IPS-18c (cell line): ENCODE data around the gene DBNDD2.

Experiments used
- H3K4me3 ChIP-seq: 2 replicates; pipeline ENCODE4 v1.7.0; 2013; ENCODE audit warnings: low read depth, mild to moderate bottlenecking, low read length, moderate library complexity; ENCODE audit not compliant: insufficient read depth
- H3K9me3 ChIP-seq: one replicate; pipeline ENCODE4 v1.6.1; 2013; ENCODE audit warnings: mild to moderate bottlenecking, low read length, moderate library complexity; ENCODE audit not compliant: control insufficient read depth, insufficient read depth

Gene DBNDD2

GRCh38 chr20:45432294-45432693 is 24.2 kb downstream of the DBNDD2 start:
- H3K9me3 ChIP-seq, result peaks cover 2% of the 10 kb centered on the region
- no peak overlapping the region for H3K4me3 ChIP-seq

DNA sequence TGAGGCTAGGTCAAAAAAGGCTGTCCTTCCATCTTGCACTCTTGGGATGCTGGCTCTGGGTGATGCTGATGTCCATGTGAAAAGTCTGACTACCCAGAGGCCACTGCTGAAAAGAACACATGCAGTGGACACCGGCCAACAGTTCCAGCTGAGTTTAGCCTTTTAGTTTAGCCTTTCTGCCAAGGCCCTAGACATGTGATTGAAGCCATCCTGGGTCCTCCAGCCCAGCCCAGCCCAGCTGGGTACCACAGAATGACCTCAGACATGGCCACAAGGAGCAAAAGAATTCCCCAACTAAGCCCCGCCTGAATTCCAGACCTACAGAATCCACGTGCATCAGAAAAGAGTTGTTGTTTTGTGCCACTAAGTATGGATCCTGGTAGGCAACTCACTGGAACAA is 25.2 kb downstream of the DBNDD2 start:
- H3K4me3 ChIP-seq, result no peak overlapping the region

DNA sequence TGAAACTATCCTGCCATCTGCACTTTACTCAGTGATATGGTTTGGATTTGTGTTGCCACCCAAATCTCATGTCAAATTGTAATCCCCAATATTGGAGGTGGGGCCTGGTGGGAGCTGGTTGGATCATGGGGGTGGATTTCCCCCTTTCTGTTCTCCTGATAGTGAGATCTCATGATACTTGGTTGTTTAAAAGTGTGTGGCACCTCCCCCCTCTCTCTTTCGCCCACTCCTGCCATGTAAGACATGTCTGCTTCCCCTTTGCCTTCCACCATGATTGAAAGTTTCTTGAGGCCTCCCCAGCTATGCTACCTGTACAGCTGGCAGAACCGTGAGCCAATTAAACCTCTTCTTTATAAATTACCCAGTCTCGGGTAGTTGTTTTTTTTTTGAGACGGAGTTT is 25.9 kb downstream of the DBNDD2 start:
- Histone ChIP-seq H3K9me3 (peaks cover 2% of the 10 kb centered on the region), H3K4me3 (no peak overlapping the region)

More for the DNA sequence above, 25.2 kb downstream of the DBNDD2 start:
- H3K9me3 ChIP-seq, result peaks cover 2% of the 10 kb centered on the region

GRCh38 chr20:45436732-45437485 is 28.8 kb downstream of the DBNDD2 start:
- no peaks in the 10 kb centered on the region for H3K9me3 ChIP-seq
- H3K4me3 ChIP-seq, result peak overlapping the region; percentile 66

- H3K4me3 ChIP-seq, result no peak overlapping the region
- no peaks in the 10 kb centered on the region for H3K9me3 ChIP-seq
These were observed 32.3 kb downstream of the DBNDD2 start for GRCh38 chr20:45440424-45440823.

GRCh38 chr20:45440891-45441685 is 33.0 kb downstream of the DBNDD2 start:
- no peaks in the 10 kb centered on the region for H3K9me3 ChIP-seq

GRCh38 chr20:45441746-45442145 is 33.7 kb downstream of the DBNDD2 start:
- H3K9me3 ChIP-seq, result no peaks in the 10 kb centered on the region
- H3K4me3 ChIP-seq, result no peak overlapping the region

More at GRCh38 chr20:45440891-45441685, 33.0 kb downstream of the DBNDD2 start:
- no peak overlapping the region for H3K4me3 ChIP-seq

GRCh38 chr20:45444050-45444449 is 36.0 kb downstream of the DBNDD2 start:
- Histone ChIP-seq H3K9me3 (no peaks in the 10 kb centered on the region), H3K4me3 (no peak overlapping the region)

GRCh38 chr20:45445805-45446562 is 37.9 kb downstream of the DBNDD2 start:
- H3K4me3 ChIP-seq, result no peak overlapping the region
- H3K9me3 ChIP-seq, result no peaks in the 10 kb centered on the region

GRCh38 chr20:45448270-45448669 is 40.2 kb downstream of the DBNDD2 start:
- H3K4me3 ChIP-seq, result no peak overlapping the region
- H3K9me3 ChIP-seq, result no peaks in the 10 kb centered on the region

DNA sequence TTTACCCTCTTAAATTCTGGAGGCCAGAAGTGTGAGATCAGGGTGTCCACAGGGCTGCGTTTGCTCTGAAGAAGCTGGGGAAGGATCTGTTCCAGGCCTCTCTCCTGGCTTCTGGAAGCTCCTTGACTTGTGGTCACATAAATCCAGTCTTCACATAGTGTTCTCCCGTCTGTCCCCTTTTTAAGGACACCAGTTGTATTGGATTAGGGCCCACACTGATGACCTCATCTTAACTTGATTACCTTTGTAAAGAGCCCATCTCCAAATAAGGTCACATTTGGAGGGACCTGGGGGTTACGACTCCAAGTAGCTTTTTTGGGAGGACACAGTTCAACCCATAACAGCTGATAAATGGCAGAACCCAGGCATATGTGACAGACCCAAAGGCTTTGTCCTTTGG is 41.4 kb downstream of the DBNDD2 start:
- no peak overlapping the region for H3K4me3 ChIP-seq

DNA sequence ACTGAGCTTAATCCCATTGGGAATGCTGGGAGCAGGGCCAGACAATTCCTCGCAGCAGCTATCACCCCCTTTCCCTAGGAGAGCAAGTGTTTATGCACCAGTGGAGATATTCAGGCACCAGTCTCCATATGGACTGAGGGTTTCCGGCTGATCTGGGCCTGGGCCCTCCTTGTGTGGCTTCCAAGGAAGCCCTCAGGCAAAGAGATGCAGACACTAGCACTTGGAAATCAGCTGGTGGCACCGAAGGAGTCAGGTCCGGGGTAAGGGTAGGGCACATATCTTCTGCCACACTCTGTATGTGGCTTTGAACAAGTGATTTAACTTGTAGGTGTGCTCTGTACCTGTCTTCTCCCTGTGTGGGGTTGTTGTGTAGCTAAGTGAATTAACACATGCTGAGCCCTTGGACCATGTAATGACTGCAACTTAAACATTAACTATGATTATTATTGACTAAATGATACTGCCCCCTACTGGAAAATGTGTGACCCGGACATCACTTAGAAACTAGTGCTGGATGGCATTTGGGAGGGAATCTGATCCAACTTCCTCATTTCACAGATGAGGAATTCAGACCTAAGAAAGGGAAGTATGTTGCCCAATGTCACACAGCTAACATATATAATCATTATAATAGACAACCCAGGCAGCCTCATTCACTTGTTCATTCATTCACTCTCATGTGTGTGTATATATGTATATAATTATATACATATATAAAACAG is 42.2 kb downstream of the DBNDD2 start:
- Histone ChIP-seq H3K9me3 (no peaks in the 10 kb centered on the region), H3K4me3 (no peak overlapping the region)

More for the DNA sequence above, 41.4 kb downstream of the DBNDD2 start:
- H3K9me3 ChIP-seq, result no peaks in the 10 kb centered on the region

DNA sequence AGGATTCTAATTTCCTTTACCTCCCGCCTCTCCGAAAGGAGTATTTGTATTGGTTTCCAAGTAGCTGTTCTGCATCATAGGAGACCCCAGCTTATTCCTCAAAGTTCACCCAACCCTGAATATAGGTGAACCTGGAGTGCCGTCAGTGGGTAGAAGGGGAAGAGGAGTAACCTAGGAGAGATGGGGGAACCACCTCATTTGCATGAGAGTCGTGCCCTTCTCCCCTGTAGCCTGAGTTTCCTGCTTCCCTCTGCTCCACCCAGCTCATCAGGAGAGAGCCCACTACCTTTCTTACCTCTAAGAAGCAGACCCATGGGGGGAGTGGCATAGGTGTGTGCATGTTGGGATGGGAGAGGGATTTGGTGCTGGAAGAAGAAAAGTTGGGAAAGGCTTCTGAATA is 44.1 kb downstream of the DBNDD2 start:
- no peaks in the 10 kb centered on the region for H3K9me3 ChIP-seq
- no peak overlapping the region for H3K4me3 ChIP-seq

DNA sequence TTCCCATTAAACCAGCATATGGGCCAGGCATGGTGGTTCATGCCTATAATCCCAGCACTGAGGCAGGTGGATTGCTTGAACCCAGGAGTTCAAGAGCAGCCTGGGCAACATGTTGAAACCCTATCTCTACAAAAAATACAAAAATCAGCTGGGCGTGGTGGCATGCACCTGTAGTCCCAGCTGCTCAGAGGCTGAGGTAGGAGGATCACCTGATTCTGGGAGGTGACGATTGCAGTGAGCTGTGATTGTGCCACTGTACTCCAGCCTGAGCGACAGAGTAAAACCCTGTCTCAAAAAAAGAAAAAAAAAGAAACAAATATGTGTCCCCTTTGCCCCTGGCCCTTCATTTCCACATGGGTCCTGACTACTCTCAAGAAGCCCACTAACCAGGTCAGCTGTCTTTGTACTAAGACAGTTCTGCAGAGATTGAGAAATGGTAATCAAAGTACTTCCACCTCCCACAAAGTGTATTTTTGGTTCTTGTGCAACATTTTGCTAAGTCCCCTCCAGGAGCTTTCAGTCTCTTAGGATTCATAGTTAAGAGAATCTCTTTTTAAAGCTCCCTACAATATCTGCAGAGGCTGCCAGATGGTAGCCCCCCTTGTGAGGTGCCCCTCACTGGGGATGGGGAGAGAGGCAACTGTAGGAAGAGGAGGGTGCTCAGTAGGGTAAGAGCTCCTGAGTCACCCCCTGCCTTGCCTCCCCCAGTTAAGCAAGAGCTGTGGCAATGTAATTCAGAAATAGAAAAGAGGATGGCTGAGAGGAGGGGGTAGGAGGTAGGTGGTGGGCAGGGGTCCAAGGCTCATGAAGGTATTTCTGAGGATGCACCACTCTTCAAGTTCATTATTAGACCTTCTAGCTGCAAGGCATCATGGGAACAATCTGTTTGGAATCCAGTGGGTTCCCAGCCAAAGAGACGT is 44.9 kb downstream of the DBNDD2 start:
- Histone ChIP-seq H3K9me3 (no peaks in the 10 kb centered on the region), H3K4me3 (no peak overlapping the region)

DNA sequence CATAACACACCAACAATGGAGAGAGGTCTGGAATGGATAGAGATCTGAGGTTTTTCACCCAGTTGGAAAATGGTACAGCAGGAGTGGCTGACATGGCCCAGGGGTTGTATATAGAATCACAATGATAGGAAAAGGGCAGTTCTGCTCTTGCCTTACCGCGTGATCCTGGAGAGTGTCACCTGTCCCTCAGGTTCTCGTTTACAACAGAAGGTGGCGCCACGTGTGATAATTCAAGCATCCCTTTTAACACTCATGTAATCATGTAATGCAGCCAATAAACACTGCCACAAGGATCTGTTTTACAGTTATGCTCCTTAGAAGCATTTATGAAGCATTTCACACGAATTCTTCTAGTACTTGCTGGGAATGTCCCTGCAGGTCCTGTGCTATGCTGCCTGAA is 48.5 kb downstream of the DBNDD2 start:
- Histone ChIP-seq H3K4me3 (no peak overlapping the region), H3K9me3 (no peaks in the 10 kb centered on the region)

DNA sequence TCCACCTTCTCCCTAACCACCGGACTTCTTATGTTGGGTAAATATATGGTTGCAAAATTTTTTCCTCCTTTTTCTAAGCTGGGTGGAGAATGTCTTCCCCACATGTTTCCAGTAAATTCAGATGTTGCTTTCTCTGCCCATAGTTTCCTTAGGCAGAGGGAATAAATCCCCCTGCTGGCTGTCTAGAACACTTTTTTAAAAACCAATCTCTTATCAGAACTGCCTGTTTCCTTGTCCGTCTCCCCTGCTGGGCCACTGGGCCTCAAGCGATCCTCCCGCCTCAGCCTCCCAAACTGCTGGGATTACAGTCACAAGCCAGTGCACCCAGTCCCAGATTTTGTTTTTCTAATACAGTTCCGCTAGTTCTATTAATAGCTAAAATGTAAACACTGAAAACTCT is 51.5 kb downstream of the DBNDD2 start:
- H3K4me3 ChIP-seq, result no peak overlapping the region
- no peaks in the 10 kb centered on the region for H3K9me3 ChIP-seq
